ENCODE measurements around the gene LYL1.

LYL1 gene

DNA sequence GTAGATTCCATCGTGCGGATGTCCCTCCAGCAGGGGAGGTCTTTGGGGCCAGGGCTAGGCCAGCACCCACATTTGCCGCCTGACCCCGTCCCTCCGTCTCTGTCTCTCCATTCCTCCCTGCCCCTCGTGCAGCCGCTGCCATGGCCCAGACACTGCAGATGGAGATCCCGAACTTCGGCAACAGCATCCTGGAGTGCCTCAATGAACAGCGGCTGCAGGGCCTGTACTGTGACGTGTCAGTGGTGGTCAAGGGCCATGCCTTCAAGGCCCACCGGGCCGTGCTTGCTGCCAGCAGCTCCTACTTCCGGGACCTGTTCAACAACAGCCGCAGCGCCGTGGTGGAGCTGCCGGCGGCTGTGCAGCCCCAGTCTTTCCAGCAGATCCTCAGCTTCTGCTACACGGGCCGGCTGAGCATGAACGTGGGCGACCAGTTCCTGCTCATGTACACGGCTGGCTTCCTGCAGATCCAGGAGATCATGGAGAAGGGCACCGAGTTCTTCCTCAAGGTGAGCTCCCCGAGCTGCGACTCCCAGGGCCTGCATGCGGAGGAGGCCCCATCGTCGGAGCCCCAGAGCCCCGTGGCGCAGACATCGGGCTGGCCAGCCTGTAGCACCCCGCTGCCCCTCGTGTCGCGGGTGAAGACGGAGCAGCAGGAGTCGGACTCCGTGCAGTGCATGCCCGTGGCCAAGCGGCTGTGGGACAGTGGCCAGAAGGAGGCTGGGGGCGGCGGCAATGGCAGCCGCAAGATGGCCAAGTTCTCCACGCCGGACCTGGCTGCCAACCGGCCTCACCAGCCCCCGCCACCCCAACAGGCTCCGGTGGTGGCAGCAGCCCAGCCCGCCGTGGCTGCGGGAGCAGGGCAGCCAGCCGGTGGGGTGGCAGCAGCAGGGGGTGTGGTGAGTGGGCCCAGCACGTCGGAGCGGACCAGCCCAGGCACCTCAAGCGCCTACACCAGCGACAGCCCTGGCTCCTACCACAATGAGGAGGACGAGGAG lies 32.7 kb upstream of the LYL1 start:
- Histone ChIP-seq H3K9ac (no peak overlapping the region), H3K27me3 (ENCODE audit: insufficient read depth, low read depth) (no peaks in the 10 kb centered on the region), H4K20me1 (ENCODE audit: insufficient read depth) (peaks cover 8% of the 10 kb centered on the region; the same call in 1 of the 2 replicates), H2AFZ (ENCODE audit: low read depth) (no peak overlapping the region), H3K36me3 (ENCODE audit: insufficient read depth) (peaks cover 5% of the 10 kb centered on the region; the same call in 1 of the 2 replicates), H3K4me2 (no peak overlapping the region), H3K4me3 (IDR thresholded peaks at IDR 0.05; ENCODE audit: insufficient read depth, low read depth, low read length) (no peak overlapping the region), H3K4me1 (ENCODE audit: low read depth, poor library complexity, severe bottlenecking) (no peaks in the 10 kb centered on the region), H3K79me2 (ENCODE audit: insufficient read depth, low read depth) (peaks cover 26% of the 10 kb centered on the region), H3K27ac (no peak overlapping the region)
- TF ChIP-seq, protein P1, sequence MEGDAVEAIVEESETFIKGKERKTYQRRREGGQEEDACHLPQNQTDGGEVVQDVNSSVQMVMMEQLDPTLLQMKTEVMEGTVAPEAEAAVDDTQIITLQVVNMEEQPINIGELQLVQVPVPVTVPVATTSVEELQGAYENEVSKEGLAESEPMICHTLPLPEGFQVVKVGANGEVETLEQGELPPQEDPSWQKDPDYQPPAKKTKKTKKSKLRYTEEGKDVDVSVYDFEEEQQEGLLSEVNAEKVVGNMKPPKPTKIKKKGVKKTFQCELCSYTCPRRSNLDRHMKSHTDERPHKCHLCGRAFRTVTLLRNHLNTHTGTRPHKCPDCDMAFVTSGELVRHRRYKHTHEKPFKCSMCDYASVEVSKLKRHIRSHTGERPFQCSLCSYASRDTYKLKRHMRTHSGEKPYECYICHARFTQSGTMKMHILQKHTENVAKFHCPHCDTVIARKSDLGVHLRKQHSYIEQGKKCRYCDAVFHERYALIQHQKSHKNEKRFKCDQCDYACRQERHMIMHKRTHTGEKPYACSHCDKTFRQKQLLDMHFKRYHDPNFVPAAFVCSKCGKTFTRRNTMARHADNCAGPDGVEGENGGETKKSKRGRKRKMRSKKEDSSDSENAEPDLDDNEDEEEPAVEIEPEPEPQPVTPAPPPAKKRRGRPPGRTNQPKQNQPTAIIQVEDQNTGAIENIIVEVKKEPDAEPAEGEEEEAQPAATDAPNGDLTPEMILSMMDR (conservative IDR thresholded peaks at IDR 0.05; ENCODE audit: low read depth, low read length): no peak

DNA sequence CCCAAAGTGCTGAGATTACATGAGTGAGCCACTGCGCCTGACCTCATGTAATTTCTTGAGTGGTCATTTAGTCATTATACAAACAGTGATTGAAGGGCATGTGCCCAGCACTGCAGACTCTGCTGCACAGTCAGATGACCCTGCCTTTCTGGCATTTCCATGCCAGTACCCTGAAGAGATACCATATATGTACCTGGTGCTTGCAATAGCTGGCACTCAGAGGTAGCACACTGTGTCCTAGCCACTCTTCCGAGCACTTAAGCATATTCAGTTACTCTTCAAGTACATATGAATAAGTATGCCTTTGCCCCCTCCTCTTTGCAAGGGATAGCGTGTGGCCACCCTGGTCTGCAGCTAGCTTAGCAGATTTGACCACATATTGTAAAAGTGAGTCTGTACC lies 32.0 kb upstream of the LYL1 start:
- H3K4me1 ChIP-seq (ENCODE audit: low read depth, poor library complexity, severe bottlenecking): no peaks in the 10 kb centered on the region
- TF ChIP-seq, protein P1 (conservative IDR thresholded peaks at IDR 0.05; ENCODE audit: low read depth, low read length): no peak
- peaks cover 32% of the 10 kb centered on the region for H3K79me2 ChIP-seq (ENCODE audit: insufficient read depth, low read depth)
- H4K20me1 ChIP-seq (ENCODE audit: insufficient read depth): peaks cover 12% of the 10 kb centered on the region; the same call in 1 of the 2 replicates
- peaks cover 5% of the 10 kb centered on the region; the same call in 1 of the 2 replicates for H3K36me3 ChIP-seq (ENCODE audit: insufficient read depth)
- H3K9ac ChIP-seq: no peak overlapping the region
- no peaks in the 10 kb centered on the region for H3K27me3 ChIP-seq (ENCODE audit: insufficient read depth, low read depth)
- H3K4me3 ChIP-seq (IDR thresholded peaks at IDR 0.05; ENCODE audit: insufficient read depth, low read depth, low read length): no peak overlapping the region
- H2AFZ ChIP-seq (ENCODE audit: low read depth): no peak overlapping the region
- H3K27ac ChIP-seq: no peak overlapping the region
- H3K4me2 ChIP-seq: no peak overlapping the region

DNA sequence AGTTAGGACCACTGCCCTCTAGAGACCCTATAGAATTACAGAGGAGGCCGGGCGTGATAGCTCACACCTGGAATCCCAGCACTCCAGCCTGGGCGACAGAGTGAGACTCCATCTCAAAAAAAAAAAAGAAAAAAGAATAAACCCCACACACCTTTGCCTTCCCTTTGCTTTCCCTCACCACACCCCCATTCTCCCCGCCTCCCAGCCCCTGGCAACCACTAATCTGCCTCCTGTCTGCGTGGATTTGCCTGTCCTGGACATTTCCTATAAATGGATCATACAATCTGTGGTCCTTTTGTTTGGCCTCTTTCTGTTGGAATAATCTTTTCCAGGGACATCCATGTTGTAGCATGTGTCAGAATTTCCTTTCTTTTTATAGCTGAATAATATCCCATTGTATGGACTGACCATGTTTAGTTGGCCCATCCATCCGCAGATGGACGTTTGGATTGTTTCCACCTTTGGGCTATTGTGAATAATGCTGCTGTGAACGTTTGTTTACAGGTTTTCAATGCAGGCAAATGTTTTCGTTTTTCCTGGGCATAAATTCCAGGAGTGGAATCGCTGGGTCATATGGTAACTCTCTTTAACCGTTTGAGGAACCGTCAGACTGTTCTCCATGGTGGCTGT lies 30.7 kb upstream of the LYL1 start:
- no peaks in the 10 kb centered on the region for H3K4me1 ChIP-seq (ENCODE audit: low read depth, poor library complexity, severe bottlenecking)
- H3K9ac ChIP-seq: no peak overlapping the region
- H4K20me1 ChIP-seq (ENCODE audit: insufficient read depth): peaks cover 12% of the 10 kb centered on the region; the same call in 1 of the 2 replicates
- no peaks in the 10 kb centered on the region for H3K27me3 ChIP-seq (ENCODE audit: insufficient read depth, low read depth)
- H3K4me3 ChIP-seq (IDR thresholded peaks at IDR 0.05; ENCODE audit: insufficient read depth, low read depth, low read length): no peak overlapping the region
- no peak overlapping the region for H3K4me2 ChIP-seq
- peaks cover 44% of the 10 kb centered on the region for H3K79me2 ChIP-seq (ENCODE audit: insufficient read depth, low read depth)
- no peak overlapping the region for H3K27ac ChIP-seq
- H3K36me3 ChIP-seq (ENCODE audit: insufficient read depth): peaks cover 5% of the 10 kb centered on the region; the same call in 1 of the 2 replicates
- no peak overlapping the region for H2AFZ ChIP-seq (ENCODE audit: low read depth)
- TF ChIP-seq, protein P1 (conservative IDR thresholded peaks at IDR 0.05; ENCODE audit: low read depth, low read length): no peak

DNA sequence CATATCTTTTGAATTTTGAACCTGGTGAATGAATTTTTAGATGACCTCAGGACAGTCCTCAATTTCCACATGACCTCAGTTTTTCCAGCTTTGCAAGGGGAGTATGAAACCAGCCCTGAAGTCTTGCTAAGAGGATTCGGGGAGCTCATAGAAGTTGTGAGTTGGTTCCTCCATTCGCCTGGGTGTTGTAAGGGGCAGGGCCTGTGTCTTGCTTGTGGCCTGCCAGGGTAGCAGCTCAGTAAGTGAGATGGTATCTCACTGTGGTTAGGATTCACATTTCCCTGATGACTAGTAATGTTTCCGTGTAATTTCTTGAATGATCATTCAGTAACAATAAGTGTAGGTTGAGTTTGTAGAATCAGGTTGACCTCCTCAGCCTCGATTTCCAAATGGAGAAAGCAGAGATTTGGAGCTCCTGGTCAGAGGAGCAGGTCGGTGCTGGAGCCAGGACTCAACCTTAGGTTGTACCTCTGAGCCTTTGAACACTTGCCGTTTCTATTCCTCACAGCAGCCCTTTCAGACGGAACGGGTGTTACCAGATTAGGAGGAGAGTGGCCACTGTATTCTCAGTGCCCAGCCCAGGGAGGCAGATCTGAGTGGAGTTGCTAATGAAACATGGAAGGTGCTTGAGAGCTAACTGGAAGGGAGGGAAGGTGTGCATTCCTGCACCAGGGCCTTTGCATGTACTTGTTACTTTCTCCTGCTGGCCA lies 30.0 kb upstream of the LYL1 start:
- Histone ChIP-seq H3K4me3 (IDR thresholded peaks at IDR 0.05; ENCODE audit: insufficient read depth, low read depth, low read length) (no peak overlapping the region), H3K27ac (no peak overlapping the region), H3K27me3 (ENCODE audit: insufficient read depth, low read depth) (no peaks in the 10 kb centered on the region), H2AFZ (ENCODE audit: low read depth) (no peak overlapping the region), H3K4me1 (ENCODE audit: low read depth, poor library complexity, severe bottlenecking) (no peaks in the 10 kb centered on the region), H3K79me2 (ENCODE audit: insufficient read depth, low read depth) (peaks cover 49% of the 10 kb centered on the region), H3K4me2 (no peak overlapping the region), H4K20me1 (ENCODE audit: insufficient read depth) (peaks cover 12% of the 10 kb centered on the region; the same call in 1 of the 2 replicates), H3K36me3 (ENCODE audit: insufficient read depth) (peaks cover 5% of the 10 kb centered on the region; the same call in 1 of the 2 replicates), H3K9ac (no peak overlapping the region)
- TF ChIP-seq, protein P1 (conservative IDR thresholded peaks at IDR 0.05; ENCODE audit: low read depth, low read length): no peak
